IMR-90 (cell line): ENCODE results near the gene DUS1L.

Experiments used
- CEBPB ChIP-seq: IDR thresholded peaks from 2 replicates; pipeline ENCODE4 v1.6.1; 2012; ENCODE audit warnings: low read depth, low read length, improper control_type of control experiment
- CHD1 ChIP-seq: IDR thresholded peaks from 2 replicates; pipeline ENCODE4 v1.6.1; 2012; ENCODE audit warnings: low read depth, low read length, improper control_type of control experiment
- CTCF ChIP-seq: conservative IDR thresholded peaks from 2 replicates; pipeline ENCODE4 v1.5.1; 2012; ENCODE audit warnings: mild to moderate bottlenecking, low read depth, low read length, improper control_type of control experiment
- ELK1 ChIP-seq: fragments of 150-350 bp; IDR thresholded peaks from 2 replicates; pipeline ENCODE4 v1.6.1; 2016; ENCODE audit warnings: low read depth, mild to moderate bottlenecking, low read length, moderate library complexity, borderline replicate concordance
- MAFK ChIP-seq: IDR thresholded peaks from 2 replicates; pipeline ENCODE4 v1.6.1; 2012; ENCODE audit warnings: low read depth, low read length, improper control_type of control experiment
- POLR2A ChIP-seq: IDR thresholded peaks from 2 replicates; pipeline ENCODE4 v1.6.1; 2012; ENCODE audit warnings: mild to moderate bottlenecking, low read depth, low read length
- RFX5 ChIP-seq: IDR thresholded peaks from 2 replicates; pipeline ENCODE4 v1.8.0; 2012; ENCODE audit warnings: low read depth, mild to moderate bottlenecking, low read length, moderate library complexity
- SMC3 ChIP-seq: fragments of 150-350 bp; IDR thresholded peaks from 2 replicates; pipeline ENCODE4 v1.6.1; 2016; ENCODE audit warnings: low read depth, mild to moderate bottlenecking, antibody characterized with exemption, low read length, moderate library complexity
- USF2 ChIP-seq: fragments of 150-350 bp; IDR thresholded peaks from 2 replicates; pipeline ENCODE4 v1.6.1; 2017; ENCODE audit warnings: mild to moderate bottlenecking, antibody characterized with exemption, low read length, low read depth

- TF ChIP-seq ELK1: no peak
- TF ChIP-seq POLR2A: no peak
- no peak for TF ChIP-seq CHD1
- TF ChIP-seq CTCF: no peak
- TF ChIP-seq CEBPB: no peak
- no peak for TF ChIP-seq RFX5
- no peak for TF ChIP-seq MAFK
- TF ChIP-seq SMC3: no peak
- no peak for TF ChIP-seq USF2
Observed at GRCh38 chr17:82008941-82009405, 56.6 kb downstream of the DUS1L start.
